GM12873 (cell line): ENCODE results near the gene SLC10A7.

ENCODE experiments used
- TF ChIP-seq, protein P1 (sequence below): IDR thresholded peaks from 2 replicates; pipeline ENCODE4 v1.5.1; 2012; ENCODE audit warnings: low read depth, mild to moderate bottlenecking, moderate library complexity, low read length, control low read depth; ENCODE audit not compliant: insufficient read depth; ENCODE audit errors: missing control alignments

SLC10A7 gene

GRCh38 chr4:146273204-146273901 is 248.4 kb downstream of the SLC10A7 start:
- TF ChIP-seq, protein P1, sequence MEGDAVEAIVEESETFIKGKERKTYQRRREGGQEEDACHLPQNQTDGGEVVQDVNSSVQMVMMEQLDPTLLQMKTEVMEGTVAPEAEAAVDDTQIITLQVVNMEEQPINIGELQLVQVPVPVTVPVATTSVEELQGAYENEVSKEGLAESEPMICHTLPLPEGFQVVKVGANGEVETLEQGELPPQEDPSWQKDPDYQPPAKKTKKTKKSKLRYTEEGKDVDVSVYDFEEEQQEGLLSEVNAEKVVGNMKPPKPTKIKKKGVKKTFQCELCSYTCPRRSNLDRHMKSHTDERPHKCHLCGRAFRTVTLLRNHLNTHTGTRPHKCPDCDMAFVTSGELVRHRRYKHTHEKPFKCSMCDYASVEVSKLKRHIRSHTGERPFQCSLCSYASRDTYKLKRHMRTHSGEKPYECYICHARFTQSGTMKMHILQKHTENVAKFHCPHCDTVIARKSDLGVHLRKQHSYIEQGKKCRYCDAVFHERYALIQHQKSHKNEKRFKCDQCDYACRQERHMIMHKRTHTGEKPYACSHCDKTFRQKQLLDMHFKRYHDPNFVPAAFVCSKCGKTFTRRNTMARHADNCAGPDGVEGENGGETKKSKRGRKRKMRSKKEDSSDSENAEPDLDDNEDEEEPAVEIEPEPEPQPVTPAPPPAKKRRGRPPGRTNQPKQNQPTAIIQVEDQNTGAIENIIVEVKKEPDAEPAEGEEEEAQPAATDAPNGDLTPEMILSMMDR: no peak

GRCh38 chr4:146271466-146271865 is 250.3 kb downstream of the SLC10A7 start:
- TF ChIP-seq, protein P1: no peak

GRCh38 chr4:146269228-146269653 is 252.5 kb downstream of the SLC10A7 start:
- TF ChIP-seq, protein P1: no peak

GRCh38 chr4:146267826-146268225 is 253.9 kb downstream of the SLC10A7 start:
- TF ChIP-seq, protein P1: no peak

DNA sequence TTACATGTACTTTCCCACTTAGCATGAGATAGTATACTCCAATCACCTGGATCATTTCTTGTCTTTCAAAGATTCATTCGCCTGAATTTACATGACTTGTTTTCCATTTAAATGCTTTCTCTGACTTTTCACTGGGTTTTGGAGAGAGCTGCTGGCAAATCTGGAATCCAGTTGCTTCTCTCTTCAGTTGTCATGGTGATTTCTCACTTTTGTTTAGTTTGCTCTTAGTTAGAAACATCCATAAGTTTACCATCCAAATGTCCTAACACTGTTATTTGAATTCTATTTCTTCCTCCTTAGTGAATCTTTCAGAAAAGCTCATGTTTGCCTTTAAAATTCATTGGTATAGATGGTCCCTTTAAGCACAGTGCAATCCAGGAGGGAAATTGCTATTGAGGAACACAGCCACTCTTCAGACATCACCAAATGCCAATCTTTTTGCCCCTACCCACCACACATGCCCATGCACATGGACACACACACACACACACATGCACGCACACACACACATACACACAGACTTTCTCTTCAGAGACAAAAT is 255.7 kb downstream of the SLC10A7 start:
- TF ChIP-seq, protein P1: no peak

GRCh38 chr4:146263793-146264192 is 257.9 kb downstream of the SLC10A7 start:
- TF ChIP-seq, protein P1: no peak

GRCh38 chr4:146261041-146261440 is 260.7 kb downstream of the SLC10A7 start:
- TF ChIP-seq, protein P1: no peak
